Testis (tissue), 3 donors: ENCODE data around the gene CEBPG. TPM values are rescaled to one million over a fixed set of nuclear protein-coding genes. Genes with fewer than 3 reads are reported as not detected.

Experiments used
- DNase-seq: peaks from one replicate; pipeline ENCODE4 v3.0.0-alpha.2; 2019
- H3K27ac ChIP-seq, 2 donors: fragments of 200-600 bp; sonication (generic); one replicate each; pipeline ENCODE4 v1.5.1; 2019
- H3K27me3 ChIP-seq: fragments of 200-600 bp; sonication (generic); one replicate; pipeline ENCODE4 v1.5.1; 2019
- H3K36me3 ChIP-seq: fragments of 200-600 bp; sonication (generic); one replicate; pipeline ENCODE4 v1.5.1; 2017; ENCODE audit warnings: low read depth; ENCODE audit errors: missing control alignments
- H3K4me1 ChIP-seq: fragments of 200-600 bp; sonication (generic); one replicate; pipeline ENCODE4 v1.5.1; 2019
- H3K4me3 ChIP-seq, 2 donors: fragments of 200-600 bp; sonication (generic); one replicate each; pipeline ENCODE4 v1.5.1; 2017 to 2019
- H3K9me3 ChIP-seq: fragments of 200-600 bp; sonication (generic); one replicate; pipeline ENCODE4 v1.5.1; 2017
- POLR2A ChIP-seq: fragments of 450-650 bp; IDR thresholded peaks from one replicate; pipeline ENCODE4 v1.6.1; 2017; ENCODE audit warnings: antibody characterized with exemption, mild to moderate bottlenecking, moderate library complexity
- WGBS, 2 donors: methylation state at CpG; one replicate each; pipeline ENCODE4 v1.1.5; 2018; 5-methylcytosine and 5-hydroxymethylcytosine counted together
- intact Hi-C: fragments of 100-400 bp; cut with DNase I; formaldehyde crosslinking; loops from one replicate; pipeline ENCODE4 v1.15.1; 2023; ENCODE audit warnings: low total_unique reads
- polyA plus RNA-seq: library from polyadenylated mRNA; stranded (reverse); fragments of 350-450 nt; fragmentation: Illumina TruSeq; extraction: RNeasy Lipid Tissue Mini Kit (QIAGEN cat#74804); gene quantifications from one replicate; pipeline ENCODE4 v1.2.3, GENCODE V29; 2014; ENCODE audit warnings: low read depth, low replicate concordance; ENCODE audit not compliant: insufficient read depth
- total RNA-seq, 2 donors: library from RNA; depleted of rRNA; stranded (reverse); fragments of >200 nt; gene quantifications; one replicate each; pipeline ENCODE4 v1.2.3, GENCODE V29; 2016
- TF ChIP-seq, protein P1 (sequence below), 3 experiments: fragments of 450-650 bp in 2 of 3; fragments of 200-600 bp in 1 of 3; sonication (generic) in 1 of 3; IDR thresholded peaks; one replicate each; pipeline ENCODE4 v1.5.1; 2016 to 2019; ENCODE audit warnings: antibody characterized with exemption in 3 of 3, mild to moderate bottlenecking in 2 of 3, moderate library complexity in 1 of 3

Gene CEBPG
- total and polyA plus RNA-seq, 3 donors from 2014 or later, result 20.8 to 24.3 (median 20.9) TPM

DNA sequence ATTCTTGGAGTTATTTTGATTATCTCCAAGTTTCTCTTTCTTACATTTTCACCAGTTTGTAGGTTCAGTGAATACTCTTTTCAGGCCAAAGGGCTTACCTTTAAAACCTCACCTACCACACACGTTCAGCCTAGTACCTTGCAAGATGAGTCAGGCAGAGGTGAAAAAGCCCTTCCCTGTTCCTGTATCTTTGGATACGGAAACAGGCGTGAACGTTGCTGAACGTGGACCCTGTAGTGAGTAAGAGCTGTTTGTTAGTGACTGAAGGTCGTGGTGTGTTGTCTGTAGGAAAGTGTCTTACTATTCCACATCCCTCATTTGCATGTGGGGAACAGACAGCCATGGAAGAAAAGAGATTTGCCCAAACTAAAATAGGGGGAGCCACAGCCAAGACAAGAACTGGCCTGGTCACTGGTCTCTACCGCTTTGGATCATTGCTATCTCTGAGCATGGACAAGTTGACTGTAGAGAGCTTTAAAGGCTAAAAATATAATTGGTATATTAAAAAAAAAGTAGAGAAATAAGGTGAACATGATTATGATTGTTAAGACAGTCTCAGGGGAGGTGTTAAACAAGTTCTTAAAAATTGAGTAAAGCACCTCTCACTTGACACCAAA lies 3.5 kb downstream of the CEBPG start:
- peaks cover 17% of the 10 kb centered on the region for H3K4me1 ChIP-seq
- no peak for DNase-seq
- H3K27ac ChIP-seq, result peak overlapping the region in 1 of 2 donors; percentile 48
- intact Hi-C loops, result no loop called here
- 71 to 74% methylated on average over 7 of the region's 7 CpGs for WGBS, 2 donors
- no peaks in the 10 kb centered on the region for H3K9me3 ChIP-seq
- TF ChIP-seq POLR2A, result no peak
- TF ChIP-seq, protein P1, sequence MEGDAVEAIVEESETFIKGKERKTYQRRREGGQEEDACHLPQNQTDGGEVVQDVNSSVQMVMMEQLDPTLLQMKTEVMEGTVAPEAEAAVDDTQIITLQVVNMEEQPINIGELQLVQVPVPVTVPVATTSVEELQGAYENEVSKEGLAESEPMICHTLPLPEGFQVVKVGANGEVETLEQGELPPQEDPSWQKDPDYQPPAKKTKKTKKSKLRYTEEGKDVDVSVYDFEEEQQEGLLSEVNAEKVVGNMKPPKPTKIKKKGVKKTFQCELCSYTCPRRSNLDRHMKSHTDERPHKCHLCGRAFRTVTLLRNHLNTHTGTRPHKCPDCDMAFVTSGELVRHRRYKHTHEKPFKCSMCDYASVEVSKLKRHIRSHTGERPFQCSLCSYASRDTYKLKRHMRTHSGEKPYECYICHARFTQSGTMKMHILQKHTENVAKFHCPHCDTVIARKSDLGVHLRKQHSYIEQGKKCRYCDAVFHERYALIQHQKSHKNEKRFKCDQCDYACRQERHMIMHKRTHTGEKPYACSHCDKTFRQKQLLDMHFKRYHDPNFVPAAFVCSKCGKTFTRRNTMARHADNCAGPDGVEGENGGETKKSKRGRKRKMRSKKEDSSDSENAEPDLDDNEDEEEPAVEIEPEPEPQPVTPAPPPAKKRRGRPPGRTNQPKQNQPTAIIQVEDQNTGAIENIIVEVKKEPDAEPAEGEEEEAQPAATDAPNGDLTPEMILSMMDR (IDR thresholded peaks at IDR 0.05), result no peak
- no peak overlapping the region for H3K4me3 ChIP-seq
- H3K36me3 ChIP-seq, result no peaks in the 10 kb centered on the region
- H3K27me3 ChIP-seq, result no peaks in the 10 kb centered on the region

- no peaks in the 10 kb centered on the region for H3K9me3 ChIP-seq
- H3K27ac ChIP-seq, result no peak overlapping the region
- no peak for TF ChIP-seq POLR2A
- TF ChIP-seq, protein P1 (IDR thresholded peaks at IDR 0.05), result no peak
- H3K4me3 ChIP-seq, result no peak overlapping the region
- peaks cover 17% of the 10 kb centered on the region for H3K4me1 ChIP-seq
- H3K27me3 ChIP-seq, result no peaks in the 10 kb centered on the region
- DNase-seq, result no peak
- H3K36me3 ChIP-seq, result no peaks in the 10 kb centered on the region
- 82 to 86% methylated on average over 12 of the region's 12 CpGs for WGBS, 2 donors
- intact Hi-C loops, result no loop called here
Observed at GRCh38 chr19:33377586-33378475, 4.3 kb downstream of the CEBPG start.

- DNase-seq, result no peak
- 92 to 93% methylated on average over 16 of the region's 16 CpGs for WGBS, 2 donors
- H3K4me3 ChIP-seq, result no peak overlapping the region
- intact Hi-C loops, result no loop called here
- no peaks in the 10 kb centered on the region for H3K27me3 ChIP-seq
- no peak overlapping the region for H3K27ac ChIP-seq
- H3K4me1 ChIP-seq, result peaks cover 17% of the 10 kb centered on the region
- TF ChIP-seq, protein P1 (IDR thresholded peaks at IDR 0.05), result no peak
- no peak for TF ChIP-seq POLR2A
- no peaks in the 10 kb centered on the region for H3K9me3 ChIP-seq
- H3K36me3 ChIP-seq, result no peaks in the 10 kb centered on the region
Observed at GRCh38 chr19:33379151-33379829, 5.8 kb downstream of the CEBPG start.

GRCh38 chr19:33381101-33381500 lies 7.6 kb downstream of the CEBPG start:
- intact Hi-C loops, result no loop called here
- 93 to 96% methylated on average over 4 of the region's 4 CpGs for WGBS, 2 donors
- Histone ChIP-seq H3K36me3 (no peaks in the 10 kb centered on the region), H3K4me3 (no peak overlapping the region), H3K9me3 (no peaks in the 10 kb centered on the region), H3K27ac (no peak overlapping the region), H3K4me1 (peaks cover 8% of the 10 kb centered on the region), H3K27me3 (no peaks in the 10 kb centered on the region)
- DNase-seq, result no peak
- TF ChIP-seq POLR2A, result no peak
- TF ChIP-seq, protein P1 (IDR thresholded peaks at IDR 0.05), result no peak
